CD4-positive, alpha-beta T cell treated with Interferon gamma for 1 hour (primary cell): ENCODE data around the gene RETREG1.
"Not testable (repeated sequence)": the region's sequence is repeated elsewhere in the genome, so short reads cannot be mapped to it uniquely, and the experiment has no call there.

Source experiments
- DNase-seq: peaks from one replicate; pipeline ENCODE4 v3.0.0-alpha.2; 2020

Gene RETREG1

DNA sequence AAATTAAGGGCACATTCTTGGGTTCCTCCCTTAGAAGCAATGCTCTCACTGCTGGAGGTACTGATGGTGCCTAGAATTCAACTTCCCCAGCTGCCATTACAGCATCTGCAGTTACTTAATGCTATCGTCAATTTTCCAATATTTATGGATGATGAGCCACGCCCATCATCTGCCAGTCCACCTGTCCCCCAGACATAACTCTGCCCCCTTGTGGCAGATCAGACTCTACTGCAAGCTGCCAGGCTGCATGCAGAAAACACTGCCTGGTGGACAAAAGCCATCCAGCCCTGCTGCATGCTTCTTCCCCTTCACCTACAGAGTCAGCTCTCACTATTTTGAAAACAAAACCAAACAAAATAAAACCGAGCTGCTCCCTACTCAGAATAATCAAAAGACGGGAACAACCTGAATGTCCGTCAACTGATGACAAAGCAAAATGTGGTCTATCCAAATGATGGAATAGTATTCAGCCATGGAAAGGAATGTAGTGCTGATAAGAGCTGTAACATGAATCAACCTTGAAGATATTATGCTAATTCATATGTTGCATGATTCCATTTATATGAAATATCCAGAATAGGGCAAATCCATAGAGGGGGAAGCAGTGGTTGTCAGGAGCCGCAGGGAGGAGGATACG, 66.4 kb downstream of the RETREG1 start:
- no peak for DNase-seq

DNA sequence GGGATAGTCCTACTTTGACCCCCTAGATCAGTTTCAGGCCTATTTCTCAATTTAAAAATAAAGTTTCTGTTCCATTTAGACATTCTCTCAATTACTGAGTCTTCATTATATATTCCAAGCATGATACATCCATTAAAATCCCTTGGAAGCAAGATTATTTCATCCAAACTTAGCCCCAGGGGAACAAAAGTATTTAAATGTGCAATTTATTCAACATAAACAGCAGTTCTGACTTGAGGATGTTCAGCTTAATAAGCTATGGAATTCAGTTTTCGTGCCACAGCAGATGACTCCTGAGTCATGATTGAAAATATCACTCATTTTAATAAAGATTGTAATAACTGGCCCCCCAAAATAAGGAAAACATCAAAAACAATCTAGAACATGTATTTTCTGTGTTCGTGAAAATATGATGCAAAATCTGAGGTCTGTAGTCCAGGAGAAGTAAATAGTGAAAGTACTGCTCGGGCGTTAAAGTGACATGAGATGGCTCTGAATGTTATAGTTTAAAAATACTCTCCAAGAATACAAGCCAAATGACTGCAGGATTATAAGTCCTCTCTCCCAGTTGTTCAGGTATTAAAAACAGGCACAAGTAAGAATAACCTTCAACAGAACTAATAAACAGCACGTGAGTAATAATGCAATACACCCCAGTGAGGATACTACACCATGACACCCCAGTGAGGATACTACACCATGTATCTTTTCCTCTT, 67.1 kb downstream of the RETREG1 start:
- DNase-seq, result no peak

DNA sequence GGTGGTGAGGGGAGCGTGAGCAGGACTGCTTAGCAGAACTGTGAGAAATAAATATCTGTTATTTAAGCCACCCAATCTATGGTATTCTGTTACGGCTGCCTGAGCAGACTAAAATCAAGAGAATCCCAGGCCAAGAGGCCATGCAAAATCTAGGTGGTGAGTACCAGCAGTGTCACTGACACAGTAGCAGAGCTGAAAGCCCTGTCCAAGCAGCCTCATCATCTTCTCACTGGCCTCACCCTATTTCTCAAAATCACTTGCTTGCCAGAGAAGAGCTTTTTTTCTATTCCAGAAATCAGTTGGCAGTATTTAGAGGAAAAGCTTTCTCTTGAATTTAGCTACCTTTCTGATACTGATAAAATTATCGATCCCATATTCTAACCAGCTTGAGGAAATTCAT, 68.0 kb downstream of the RETREG1 start:
- DNase-seq, result no peak

DNA sequence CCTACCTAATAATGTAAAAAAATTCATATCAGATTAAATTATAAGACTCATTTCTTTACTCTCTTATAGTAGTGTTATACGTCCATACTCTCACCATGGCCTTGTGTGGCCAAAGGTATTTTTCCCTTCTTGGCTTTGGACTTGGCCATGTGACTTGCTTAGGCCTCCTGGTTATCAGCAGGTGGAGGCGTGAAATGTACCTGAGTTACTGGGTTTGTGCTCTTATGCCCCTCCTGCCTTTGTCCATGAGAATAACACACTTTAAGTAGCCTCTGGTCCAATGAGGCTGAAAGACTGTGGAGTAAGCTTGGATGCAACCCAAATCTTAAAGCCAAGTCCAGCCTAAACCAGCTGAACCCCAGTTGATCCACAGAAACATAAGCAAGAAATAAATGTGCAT, 68.7 kb downstream of the RETREG1 start:
- no peak for DNase-seq

DNA sequence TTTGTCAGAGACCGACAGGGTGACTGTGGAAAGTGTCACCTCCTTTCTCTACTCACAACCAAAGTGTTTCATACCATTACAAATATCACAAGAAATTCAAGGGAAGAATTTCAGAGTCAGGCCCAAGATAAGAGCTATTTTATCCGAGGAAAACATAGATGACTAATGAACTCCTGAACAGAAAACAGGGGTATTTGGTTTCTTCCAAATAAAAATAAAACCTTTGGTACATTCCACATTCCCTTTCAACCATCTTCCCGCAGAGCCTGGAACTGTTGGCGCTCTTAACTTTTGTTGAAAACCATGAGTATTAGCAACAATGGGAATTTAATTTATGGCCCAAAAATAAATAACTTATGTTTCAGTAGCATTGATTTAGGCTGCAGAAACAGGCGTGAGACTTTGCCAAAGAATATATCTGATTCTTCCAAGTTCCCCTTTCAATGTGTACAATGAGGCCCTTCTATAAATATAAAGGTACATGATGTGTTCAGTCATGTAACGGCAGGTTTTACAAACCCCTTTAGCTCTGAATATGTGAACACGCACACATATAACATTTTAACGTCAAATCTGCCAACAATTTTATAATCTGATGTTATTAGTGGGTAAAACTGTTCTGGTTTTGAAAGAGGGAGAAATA, 69.5 kb downstream of the RETREG1 start:
- no peak for DNase-seq

DNA sequence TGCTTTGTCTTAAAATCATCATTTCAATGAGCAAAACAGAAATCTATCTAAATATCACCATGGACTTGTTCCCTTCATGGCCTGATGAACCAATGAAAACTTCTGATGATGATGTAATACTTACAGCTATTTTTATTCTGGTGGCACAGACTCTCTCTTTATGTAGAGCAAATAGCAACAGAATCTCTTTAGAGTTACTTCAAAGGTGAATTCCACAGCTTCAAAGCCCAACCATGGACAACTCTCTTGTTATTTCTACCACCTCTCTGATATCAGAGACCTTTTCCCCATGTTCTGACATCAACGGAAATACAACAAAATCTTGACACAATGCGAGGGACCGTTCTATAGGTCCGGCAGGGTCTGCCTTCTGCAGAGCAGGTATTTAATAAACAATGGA, 70.1 kb downstream of the RETREG1 start:
- no peak for DNase-seq

DNA sequence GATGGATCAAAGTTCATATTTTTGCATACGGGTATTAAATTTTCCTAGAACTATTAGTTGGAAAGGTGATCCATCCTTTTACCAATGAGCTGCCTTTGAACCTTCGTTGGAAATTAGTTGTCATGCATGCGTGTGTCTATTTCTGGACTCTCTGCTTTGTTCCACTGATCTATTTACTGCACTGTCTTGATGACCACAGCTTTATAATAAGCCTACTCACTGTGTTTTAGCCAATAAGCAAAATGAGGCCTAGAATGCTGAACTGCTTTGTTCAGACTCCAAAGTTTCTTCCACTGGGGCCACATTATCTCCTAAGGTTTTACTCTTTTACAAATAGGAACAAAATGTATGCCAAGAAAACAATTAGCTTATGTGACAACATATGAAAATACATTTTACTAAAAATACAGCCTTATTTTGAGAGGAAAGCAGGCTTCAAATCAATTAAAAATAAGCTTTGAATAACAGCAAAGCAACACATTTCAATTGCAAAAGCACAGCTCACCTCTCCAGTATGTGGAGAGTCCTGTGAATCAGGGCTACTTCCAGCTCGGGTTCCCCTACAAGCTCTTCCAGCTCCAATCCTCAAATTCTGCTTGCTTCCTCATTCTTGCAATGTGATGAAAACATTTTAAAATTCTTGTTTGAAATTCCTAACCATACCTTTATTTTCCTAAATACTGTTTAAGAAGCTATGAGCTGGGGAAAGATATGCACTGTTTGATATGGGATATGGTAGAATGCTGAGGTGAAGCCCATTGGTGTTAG, 72.0 kb downstream of the RETREG1 start:
- no peak for DNase-seq

DNA sequence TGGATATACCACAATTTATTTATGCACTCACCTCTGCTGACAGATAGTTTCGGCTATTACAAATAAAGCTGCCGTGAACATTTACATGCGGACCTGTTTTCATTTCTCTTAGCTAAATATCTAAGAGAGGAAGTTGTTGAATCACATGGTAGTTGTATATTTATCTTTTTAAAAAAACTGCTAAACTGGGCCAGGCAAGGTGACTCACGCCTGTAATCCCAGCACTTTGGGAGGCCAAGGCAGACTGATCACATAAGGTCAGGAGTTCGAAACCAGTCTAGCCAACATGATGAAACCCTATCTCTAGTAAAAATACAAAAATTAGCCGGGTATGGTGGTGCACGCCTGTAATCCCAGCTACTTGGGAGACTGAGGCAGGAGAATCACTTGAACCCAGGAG, 73.6 kb downstream of the RETREG1 start:
- not testable (repeated sequence) for DNase-seq

DNA sequence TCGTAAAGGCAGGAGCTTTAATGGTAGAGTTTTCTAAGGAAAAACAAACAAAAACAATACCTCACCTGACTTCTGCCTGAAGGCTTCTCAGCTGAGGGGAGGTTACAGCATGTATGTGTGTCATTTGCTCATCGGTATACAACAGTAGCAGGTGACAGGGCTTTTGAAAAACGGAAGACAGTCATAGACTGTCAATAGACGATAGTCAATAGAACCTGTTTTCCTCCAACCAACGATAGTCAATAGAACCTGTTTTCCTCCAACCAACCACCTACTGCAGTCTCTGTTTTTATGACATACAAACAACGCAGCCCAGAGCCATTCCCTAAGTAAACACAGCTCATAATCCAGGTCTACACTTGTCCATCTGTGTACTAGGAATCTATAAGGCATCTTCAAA, 74.6 kb downstream of the RETREG1 start:
- DNase-seq, result no peak

DNA sequence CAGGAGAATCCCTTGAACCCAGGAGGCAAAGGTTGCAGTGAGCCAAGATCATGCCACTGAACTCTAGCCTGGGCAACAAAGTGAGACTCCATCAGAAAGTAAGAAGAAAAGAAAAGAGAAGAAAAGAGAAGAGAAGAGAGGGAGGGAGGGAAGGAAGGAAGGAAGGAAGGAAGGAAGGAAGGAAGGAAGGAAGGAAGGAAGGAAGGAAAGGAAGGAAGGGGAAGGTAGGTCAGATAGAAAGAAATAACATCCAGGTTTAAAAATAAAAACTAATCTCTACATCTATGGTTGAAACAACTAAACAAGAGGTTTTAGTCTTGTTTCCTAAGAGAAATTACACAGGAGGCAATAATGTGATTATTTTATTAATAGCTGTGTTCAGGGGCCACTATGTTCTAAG, 75.2 kb downstream of the RETREG1 start:
- not testable (repeated sequence) for DNase-seq

DNA sequence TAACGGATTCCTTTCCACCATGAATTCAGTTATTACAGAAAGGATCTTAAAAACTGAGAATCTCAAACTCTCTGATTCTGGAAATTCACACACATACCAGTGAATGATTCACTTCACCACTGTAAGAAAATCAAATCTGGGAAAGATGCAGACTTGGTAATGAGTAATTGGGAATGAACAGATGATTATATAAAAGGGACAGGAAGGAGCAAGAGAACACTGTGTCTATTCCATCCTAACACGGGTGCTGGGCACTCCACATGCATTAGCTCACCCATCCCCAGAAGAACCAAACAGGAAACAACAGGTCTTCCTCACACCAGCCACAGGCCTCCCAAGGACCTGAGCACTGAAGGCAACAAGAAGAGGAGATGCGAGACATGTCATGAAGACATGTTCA, 76.4 kb downstream of the RETREG1 start:
- DNase-seq, result no peak

DNA sequence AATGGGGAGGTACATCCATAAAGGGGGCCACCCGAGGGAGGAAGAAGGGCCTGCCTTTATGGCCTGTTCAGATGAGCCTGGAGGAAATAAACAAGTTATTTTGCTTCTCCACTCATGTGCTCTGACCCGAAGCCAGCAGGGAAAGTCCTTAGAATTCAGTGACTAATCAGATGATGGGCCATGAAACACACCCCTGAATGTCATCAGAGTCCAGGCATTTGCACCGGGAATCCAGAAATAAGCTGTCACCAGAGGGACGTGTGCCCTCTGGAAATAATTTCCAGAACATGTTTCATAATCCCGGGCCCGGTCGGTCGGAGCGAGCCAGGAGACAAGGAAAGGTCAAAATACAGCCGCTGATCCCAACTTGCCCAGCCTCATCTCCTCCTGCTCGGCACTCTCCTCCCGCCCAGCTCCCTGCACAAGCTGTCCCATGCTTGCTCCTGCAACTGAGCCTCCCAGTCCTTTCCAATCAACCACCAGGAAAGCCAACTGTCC, 77.6 kb downstream of the RETREG1 start:
- no peak for DNase-seq

DNA sequence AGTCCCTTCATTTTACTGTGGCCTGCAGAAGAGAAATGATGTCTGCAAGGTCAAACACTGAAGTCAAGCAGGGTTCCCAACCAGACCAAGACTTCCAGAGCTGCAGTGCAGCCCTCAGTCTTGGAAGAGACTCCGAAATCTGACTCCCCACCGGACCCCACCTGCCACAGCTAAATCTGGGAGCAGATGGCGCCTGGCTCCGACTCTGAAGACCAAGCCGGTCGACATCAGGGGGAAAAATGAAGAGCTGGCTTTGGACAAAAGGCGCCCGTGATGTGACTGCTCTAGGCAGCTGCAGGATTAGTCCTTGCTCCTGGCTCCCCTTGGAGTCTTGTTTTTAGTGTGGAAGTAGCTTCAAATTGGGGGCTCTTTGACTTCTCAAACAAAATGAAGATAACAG, 78.8 kb downstream of the RETREG1 start:
- no peak for DNase-seq

DNA sequence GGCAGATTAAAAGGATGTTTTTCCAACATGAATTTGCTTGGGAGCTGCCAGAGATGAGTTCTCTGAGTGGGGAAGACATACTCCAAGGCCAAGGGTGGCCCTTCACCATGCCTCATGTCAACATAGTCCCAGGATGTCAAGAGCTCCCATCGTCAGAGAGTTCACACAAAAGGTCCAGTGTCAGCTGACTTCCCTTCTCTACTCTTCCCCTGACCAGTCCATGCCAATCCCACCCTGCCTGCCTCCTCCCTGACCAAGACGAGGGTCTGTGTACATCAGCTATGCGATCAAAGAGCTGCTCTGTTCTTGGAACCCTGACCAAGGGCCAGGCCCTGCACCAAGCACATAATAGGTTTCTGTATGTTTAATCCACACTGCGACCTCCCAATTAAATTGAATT, 80.0 kb downstream of the RETREG1 start:
- no peak for DNase-seq

DNA sequence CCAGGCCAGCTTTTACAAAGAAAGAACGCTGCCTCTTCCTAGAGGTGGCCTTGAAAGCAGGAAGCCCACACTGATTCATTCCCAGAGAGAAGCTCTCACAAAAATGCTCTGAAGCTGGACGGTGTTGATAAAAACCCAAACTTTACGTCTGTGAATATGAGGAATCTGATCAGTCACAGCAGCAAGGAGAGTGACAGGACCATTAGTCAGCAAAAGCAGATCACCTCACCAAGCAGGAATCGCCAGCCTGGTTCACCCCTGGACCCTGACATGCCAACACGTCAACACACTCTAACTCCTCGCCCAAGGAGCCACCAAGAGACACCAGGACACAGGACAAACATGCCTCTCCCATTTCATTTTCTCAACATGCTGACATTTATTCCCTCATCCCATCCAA, 80.6 kb downstream of the RETREG1 start:
- no peak for DNase-seq

DNA sequence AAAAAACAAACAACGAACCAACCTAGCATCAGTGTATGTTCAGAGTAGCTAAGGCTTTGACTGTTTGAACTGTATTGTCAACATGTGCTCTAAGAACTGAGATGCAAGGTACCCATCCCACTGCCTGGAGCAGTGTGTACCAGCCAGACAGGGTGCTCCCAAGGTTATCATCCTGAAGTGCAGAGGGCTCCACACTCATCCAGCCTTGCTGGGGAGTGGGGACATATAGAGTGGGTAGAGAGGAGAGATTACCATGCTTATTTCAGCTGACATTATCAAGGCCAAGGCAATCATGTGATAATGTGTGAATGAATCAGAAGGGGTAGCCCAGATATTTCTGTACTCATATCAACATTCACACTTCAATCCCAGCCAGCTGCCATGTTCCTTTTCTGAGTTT, 82.5 kb downstream of the RETREG1 start:
- DNase-seq, result no peak

DNA sequence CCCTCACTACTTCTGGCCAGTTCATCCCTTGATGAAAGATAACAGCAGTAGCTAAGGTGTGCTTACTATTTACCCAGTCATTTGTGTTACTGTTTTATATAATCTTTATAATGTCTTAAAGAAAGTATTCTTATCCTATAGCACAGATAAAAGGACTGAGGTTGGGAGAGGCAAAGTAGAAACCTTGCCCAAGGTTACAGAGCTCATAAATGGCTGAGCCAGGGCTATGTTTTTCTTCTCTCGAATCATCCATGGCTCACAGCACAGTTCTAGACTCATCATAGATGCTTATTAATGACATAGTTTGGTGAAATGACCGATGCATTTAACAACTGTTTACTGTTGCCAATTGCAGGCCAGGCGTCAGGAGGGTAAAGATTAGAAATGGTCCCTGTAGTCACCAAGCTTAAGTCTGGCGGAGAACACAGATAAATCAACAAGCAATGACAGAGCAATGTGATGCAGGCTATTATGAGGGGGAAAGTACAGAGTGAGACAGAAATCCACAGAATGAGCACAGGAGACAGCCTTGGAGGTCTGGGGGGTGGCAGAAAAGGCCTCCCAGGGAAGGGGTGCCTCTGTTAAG, 85.6 kb downstream of the RETREG1 start:
- no peak for DNase-seq

DNA sequence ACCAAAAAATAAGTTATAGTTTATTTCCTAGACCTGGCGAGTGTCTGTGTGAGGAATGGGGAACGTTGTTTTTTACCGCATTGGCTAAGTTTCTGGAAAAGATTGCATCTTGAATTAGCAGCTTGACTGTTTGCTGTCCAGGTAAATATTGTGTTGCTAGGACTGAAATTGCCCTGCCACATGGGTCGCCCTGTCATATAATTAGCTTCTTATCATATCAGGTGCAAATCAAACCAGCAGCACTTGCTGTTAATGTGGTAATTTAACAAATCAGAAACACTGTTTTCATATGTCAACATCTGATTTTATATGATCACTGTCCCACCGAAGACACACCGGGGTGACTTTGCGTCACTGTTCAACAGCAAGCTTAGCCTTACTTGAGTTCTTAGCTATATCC, 87.5 kb downstream of the RETREG1 start:
- DNase-seq, result no peak

DNA sequence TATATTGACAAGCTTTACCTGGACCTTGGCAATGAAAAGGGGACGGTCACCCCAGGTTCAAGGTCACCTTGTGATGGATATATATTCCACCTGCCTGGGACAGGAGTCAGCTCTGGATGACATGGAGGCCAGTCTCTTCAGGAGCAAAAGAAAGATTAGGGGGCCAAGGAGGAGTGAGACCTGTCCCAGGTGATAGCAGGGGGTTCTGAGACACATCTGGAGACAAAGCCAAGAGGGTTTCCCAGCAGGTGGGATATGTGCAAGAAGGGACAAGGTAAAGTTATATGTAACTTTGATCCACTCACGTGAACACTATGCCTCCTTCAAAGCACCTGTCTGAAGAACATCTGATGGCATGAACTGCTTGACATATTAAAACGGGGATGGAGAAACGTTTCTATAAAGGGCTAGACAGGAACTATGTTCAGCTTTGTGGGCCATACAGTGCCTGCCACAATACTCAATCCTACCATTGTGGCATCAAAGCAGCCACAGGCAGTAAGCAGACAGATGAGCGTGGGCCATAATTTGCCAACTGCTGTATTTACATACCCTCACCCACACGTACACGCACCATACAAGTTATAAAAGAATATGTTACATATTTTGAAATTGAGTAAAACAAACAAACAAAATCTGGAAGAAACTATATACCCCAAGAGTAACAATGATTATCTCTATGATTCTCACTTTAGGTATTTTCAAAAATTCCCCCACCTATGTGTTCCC, 88.3 kb downstream of the RETREG1 start:
- no peak for DNase-seq

DNA sequence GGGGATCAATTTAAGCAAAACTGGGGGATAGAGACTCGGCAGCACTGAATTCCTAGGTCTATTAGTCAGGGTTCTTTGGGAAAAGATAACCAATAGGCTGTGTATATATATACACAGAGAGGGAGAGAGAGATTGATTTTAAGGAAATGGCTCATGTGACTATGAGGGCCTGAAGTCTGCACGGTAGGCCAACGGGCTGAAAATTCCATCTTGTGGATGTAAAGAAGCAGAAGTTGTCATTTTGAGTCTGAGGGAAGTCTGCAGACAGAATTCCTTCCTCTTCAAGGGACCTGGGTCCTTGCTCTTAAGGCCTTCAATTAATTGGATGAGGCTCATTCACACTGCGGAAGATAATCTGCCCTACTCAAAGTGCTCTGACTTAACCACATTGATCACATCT, 91.1 kb downstream of the RETREG1 start:
- DNase-seq, result no peak

DNA sequence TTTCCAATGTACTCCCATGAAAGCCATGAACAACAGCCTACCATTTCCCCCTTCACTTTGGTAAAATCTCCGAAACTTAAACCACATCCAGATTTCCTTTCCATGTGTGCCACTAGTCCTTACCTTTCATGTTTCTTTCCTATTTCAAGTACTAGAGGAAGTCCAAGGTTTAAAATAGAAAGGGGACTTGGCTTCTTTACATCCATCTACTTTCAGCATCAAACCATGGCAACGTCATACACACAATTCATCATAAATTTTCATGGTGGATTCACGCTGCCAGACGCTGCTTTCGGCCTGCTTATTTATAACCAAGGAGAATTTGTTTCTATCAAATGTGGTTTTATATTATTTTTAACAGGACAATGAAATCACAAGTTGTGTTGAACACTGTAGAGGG, 92.5 kb downstream of the RETREG1 start:
- DNase-seq, result no peak
